Progenitor cell of endocrine pancreas (in vitro differentiated cells): ENCODE measurements around the gene PNMA6A. TPM values are rescaled to one million over a fixed set of nuclear protein-coding genes. Genes with fewer than 3 reads are reported as not detected.
"Not testable (repeated sequence)": the region's sequence is repeated elsewhere in the genome, so short reads cannot be mapped to it uniquely, and the experiment has no call there.

Experiments used
- DNase-seq: peaks from one replicate; pipeline ENCODE4 v3.0.0; 2021; ENCODE audit warnings: low spot score; ENCODE audit not compliant: unreplicated experiment
- H3K27ac Mint-ChIP-seq: 2 replicates; pipeline ENCODE4 v1.8.0; 2021; ENCODE audit warnings: mild to moderate bottlenecking, moderate library complexity, mixed read lengths
- H3K27me3 Mint-ChIP-seq: 2 replicates; pipeline ENCODE4 v1.8.0; 2021; ENCODE audit warnings: mixed read lengths
- H3K36me3 Mint-ChIP-seq: 2 replicates; pipeline ENCODE4 v1.8.0; 2022; ENCODE audit warnings: mixed read lengths; ENCODE audit not compliant: insufficient read depth
- H3K4me1 Mint-ChIP-seq: 2 replicates; pipeline ENCODE4 v1.8.0; 2021; ENCODE audit warnings: low read depth, mixed read lengths
- H3K4me3 Mint-ChIP-seq: 2 replicates; pipeline ENCODE4 v1.8.0; 2021; ENCODE audit warnings: low read depth, mild to moderate bottlenecking, moderate library complexity, mixed read lengths
- H3K9me3 Mint-ChIP-seq: 2 replicates; pipeline ENCODE4 v1.8.0; 2021; ENCODE audit warnings: low read depth, mixed read lengths
- CTCF ChIP-seq: fragments of 200-600 bp; sonication (generic); IDR thresholded peaks from one replicate; pipeline ENCODE4 v1.5.0; 2021; ENCODE audit warnings: antibody characterized with exemption, mild to moderate bottlenecking; ENCODE audit not compliant: unreplicated experiment
- total RNA-seq: library from RNA; stranded (reverse); gene quantifications from 2 replicates; pipeline ENCODE4 v1.2.1, GENCODE V29; 2021

Gene PNMA6A
- total RNA-seq, 1 donor from 2014 or later = 6.9 TPM

- Mint-ChIP-seq H3K4me1 (no peaks in the 10 kb centered on the region), H3K27ac (no peak overlapping the region), H3K27me3 (no peaks in the 10 kb centered on the region), H3K4me3 (no peak overlapping the region), H3K9me3 (peaks cover 39% of the 10 kb centered on the region), H3K36me3 (no peaks in the 10 kb centered on the region)
- no peak for TF ChIP-seq CTCF
- DNase-seq = no peak
Measured at GRCh38 chrX:153102418-153102817, 30.2 kb downstream of the PNMA6A start.

- H3K9me3 Mint-ChIP-seq = peaks cover 39% of the 10 kb centered on the region
- not testable (repeated sequence) for H3K4me3 Mint-ChIP-seq, DNase-seq, H3K27ac Mint-ChIP-seq, H3K27me3 Mint-ChIP-seq, H3K4me1 Mint-ChIP-seq, H3K36me3 Mint-ChIP-seq
Measured at GRCh38 chrX:153104959-153105358, 32.7 kb downstream of the PNMA6A start.

- H3K27me3 Mint-ChIP-seq, H3K36me3 Mint-ChIP-seq, H3K4me1 Mint-ChIP-seq, DNase-seq, H3K27ac Mint-ChIP-seq, H3K4me3 Mint-ChIP-seq: not testable (repeated sequence)
- H3K9me3 Mint-ChIP-seq = peaks cover 28% of the 10 kb centered on the region
Measured at GRCh38 chrX:153106092-153106801, 34.0 kb downstream of the PNMA6A start.

GRCh38 chrX:153110735-153111134 lies 38.5 kb downstream of the PNMA6A start:
- H3K9me3 Mint-ChIP-seq, H3K4me1 Mint-ChIP-seq, H3K4me3 Mint-ChIP-seq: not testable (repeated sequence)

GRCh38 chrX:153113851-153114250 lies 41.6 kb downstream of the PNMA6A start:
- not testable (repeated sequence) for H3K4me3 Mint-ChIP-seq, H3K36me3 Mint-ChIP-seq, H3K9me3 Mint-ChIP-seq, H3K27ac Mint-ChIP-seq, H3K4me1 Mint-ChIP-seq, DNase-seq, H3K27me3 Mint-ChIP-seq

More at GRCh38 chrX:153110735-153111134, 38.5 kb downstream of the PNMA6A start:
- DNase-seq, H3K27ac Mint-ChIP-seq, H3K36me3 Mint-ChIP-seq, H3K27me3 Mint-ChIP-seq: not testable (repeated sequence)

- not testable (repeated sequence) for H3K27me3 Mint-ChIP-seq, DNase-seq, H3K4me1 Mint-ChIP-seq, H3K36me3 Mint-ChIP-seq, H3K9me3 Mint-ChIP-seq, H3K27ac Mint-ChIP-seq, H3K4me3 Mint-ChIP-seq
Measured at GRCh38 chrX:153117754-153118153, 45.5 kb downstream of the PNMA6A start.

- H3K4me1 Mint-ChIP-seq, H3K27ac Mint-ChIP-seq, H3K9me3 Mint-ChIP-seq, H3K4me3 Mint-ChIP-seq, H3K27me3 Mint-ChIP-seq, H3K36me3 Mint-ChIP-seq, DNase-seq: not testable (repeated sequence)
Measured at GRCh38 chrX:153120230-153120629, 48.0 kb downstream of the PNMA6A start.

- H3K4me1 Mint-ChIP-seq, H3K27ac Mint-ChIP-seq, H3K9me3 Mint-ChIP-seq, H3K4me3 Mint-ChIP-seq, DNase-seq, H3K27me3 Mint-ChIP-seq, H3K36me3 Mint-ChIP-seq: not testable (repeated sequence)
Measured at GRCh38 chrX:153123468-153123867, 51.2 kb downstream of the PNMA6A start.

Other genes with a start within 250 kb of the PNMA6A start
- 53.1 and 58.2 TPM in 2 replicates for gene CETN2, start 241.7 kb upstream of the PNMA6A start, total RNA-seq
- gene NSDHL, start 241.4 kb upstream of the PNMA6A start, total RNA-seq = 29.0 and 30.0 TPM in 2 replicates
- 10.1 and 12.3 TPM in 2 replicates for gene ZNF185, start 174.4 kb upstream of the PNMA6A start, total RNA-seq
- gene PNMA5, start 78.3 kb upstream of the PNMA6A start, total RNA-seq = not detected in 2 replicates
- 31.1 and 32.8 TPM in 2 replicates for gene PNMA3, start 16.0 kb upstream of the PNMA6A start, total RNA-seq
- gene MAGEA1, start 106.8 kb downstream of the PNMA6A start, total RNA-seq = not detected in 2 replicates
- gene PNMA6F, start 249.3 kb downstream of the PNMA6A start, total RNA-seq = not detected in 2 replicates